HG03060 (cell line): ENCODE measurements around the gene UVRAG.
"Not testable (repeated sequence)": the region's sequence is repeated elsewhere in the genome, so short reads cannot be mapped to it uniquely, and the experiment has no call there.

Source experiments
- ATAC-seq: cut with Tn5 transposase; IDR thresholded peaks from one replicate; pipeline ENCODE4 v1.9.1; 2021; ENCODE audit warnings: low read depth, moderate number of reproducible peaks; ENCODE audit not compliant: unreplicated experiment

UVRAG gene

DNA sequence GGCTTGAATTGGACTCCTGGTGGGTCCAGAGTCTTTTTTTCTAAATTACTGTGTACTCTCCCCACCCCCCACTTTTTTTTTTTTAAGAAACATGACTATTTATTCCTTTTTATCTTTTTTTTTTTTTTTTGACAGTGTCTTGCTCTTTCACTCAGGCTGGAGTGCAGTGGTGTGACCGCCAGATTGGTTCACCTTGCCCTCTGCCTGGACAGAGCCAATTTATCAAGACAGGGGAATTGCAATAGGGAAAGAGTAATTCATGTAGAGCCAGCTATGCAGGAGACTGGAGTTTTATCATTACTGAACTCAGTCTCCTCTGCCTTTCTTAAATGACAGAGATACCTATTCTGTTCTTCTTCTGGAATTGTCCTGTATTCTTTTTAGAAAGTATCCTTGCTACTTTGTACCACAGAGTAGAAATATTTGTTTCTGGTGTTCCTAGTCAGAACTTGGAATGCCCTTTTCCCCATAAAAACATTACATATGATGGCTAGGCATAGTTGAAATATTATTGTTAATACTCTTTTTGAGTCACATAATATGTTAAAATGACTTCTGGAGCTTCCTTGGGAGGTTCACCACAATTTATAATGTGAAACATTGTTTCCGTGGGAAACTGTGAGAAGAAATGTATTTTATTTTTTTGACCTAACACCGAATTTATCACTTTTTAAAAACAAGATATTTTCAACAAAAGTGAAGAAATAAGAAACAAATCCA lies 95.6 kb downstream of the UVRAG start:
- no peak for ATAC-seq

DNA sequence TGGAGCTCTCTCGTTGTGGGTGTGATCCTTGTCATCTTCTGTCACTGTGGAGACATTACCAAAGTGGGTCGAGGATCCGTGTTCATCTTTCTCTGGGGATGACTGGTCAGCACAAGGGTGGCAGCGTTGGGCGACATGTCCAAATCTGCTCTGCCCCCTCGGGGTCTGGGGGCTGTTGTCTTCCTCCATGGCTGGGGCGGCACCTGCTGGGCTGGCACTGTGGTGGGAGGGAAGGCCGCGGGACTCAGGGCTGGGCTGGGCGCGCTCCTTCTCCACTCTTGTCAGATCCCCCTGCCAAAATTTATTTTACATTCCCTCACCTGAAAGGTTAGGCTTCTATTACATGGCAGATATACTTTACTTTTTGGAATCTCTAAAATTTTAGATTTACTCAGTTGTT lies 96.4 kb downstream of the UVRAG start:
- no peak for ATAC-seq

GRCh38 chr11:75913984-75914383 lies 99.0 kb downstream of the UVRAG start:
- no peak for ATAC-seq

- ATAC-seq: no peak
Observed at GRCh38 chr11:75916882-75917281, 101.9 kb downstream of the UVRAG start.

- ATAC-seq: no peak
Observed at GRCh38 chr11:75918331-75918730, 103.3 kb downstream of the UVRAG start.

- ATAC-seq: no peak
Observed at GRCh38 chr11:75919525-75919924, 104.5 kb downstream of the UVRAG start.

DNA sequence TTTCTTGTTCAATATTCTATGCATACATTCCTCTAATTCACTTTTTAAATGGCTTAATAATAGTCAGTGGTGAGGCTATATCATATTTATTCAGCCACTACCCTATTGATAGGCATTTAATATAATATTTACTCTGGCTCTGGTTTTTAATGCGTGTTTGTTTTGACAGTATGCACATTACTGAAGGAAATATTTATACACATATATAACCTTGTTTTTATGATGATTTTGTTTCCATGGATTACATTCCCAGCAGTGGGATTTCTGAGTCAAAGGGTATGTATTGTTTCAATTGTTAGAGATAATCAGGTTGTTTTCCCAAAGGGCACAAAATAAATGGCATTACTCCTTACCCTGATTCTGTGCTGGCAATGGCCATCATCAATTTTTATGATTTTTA lies 105.8 kb downstream of the UVRAG start:
- no peak for ATAC-seq

- ATAC-seq: no peak
Observed at GRCh38 chr11:75921808-75922207, 106.8 kb downstream of the UVRAG start.

DNA sequence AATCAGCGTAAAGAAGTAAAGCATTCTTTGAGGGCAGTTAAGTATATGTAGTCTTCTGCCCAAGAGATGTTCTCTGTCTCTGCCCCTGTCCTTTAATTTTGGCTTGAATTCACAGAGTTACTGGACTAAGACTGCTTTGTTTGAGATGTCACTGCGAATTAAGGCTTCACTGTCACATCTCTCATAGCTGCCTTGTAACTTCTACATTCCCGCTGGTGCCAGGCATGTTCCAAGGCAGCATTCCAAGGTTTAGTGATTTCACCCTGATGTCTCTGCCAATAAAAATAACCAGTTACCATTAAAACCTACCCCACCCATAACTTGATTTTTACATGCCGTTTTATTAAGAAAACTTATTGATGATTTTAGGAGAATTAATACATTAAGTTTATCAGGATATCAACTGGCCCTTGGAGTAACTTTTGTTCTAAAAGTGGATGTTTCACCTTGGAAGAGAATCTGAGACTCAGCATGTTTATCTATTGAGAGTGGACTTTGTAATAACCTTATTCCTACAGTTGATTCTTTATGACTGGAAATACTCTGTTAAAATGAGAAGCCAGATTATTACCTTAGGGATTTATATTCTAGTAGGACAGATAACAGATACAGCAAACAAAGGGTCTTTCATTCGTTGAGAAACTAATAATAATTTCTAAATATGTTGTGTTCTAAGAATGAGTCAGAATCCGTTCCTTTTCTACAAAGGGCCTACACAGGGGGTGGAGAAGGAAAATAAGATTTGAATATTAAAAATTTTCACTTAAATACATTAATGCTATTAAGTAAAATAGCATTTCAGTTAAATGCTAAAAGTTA lies 110.2 kb downstream of the UVRAG start:
- no peak for ATAC-seq

DNA sequence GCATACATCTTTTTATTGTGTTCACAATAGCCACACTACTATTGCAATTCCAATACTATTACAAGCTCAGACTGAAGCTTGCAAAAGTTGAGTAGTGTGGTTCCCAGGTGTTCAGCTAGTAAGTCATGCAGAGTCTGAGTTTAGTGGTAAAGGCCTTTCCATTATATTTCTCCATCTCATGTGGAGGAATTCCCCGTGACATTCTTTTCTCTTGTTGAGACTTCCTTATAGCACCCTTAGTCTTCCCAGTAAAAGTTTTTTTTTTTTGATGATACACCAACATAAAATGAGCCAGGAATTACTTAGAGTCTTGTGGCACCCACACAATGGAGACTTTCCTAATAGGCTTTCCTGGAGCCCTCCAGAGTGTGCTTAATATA lies 110.8 kb downstream of the UVRAG start:
- ATAC-seq: no peak

GRCh38 chr11:75929706-75930105 lies 114.7 kb downstream of the UVRAG start:
- ATAC-seq: no peak

DNA sequence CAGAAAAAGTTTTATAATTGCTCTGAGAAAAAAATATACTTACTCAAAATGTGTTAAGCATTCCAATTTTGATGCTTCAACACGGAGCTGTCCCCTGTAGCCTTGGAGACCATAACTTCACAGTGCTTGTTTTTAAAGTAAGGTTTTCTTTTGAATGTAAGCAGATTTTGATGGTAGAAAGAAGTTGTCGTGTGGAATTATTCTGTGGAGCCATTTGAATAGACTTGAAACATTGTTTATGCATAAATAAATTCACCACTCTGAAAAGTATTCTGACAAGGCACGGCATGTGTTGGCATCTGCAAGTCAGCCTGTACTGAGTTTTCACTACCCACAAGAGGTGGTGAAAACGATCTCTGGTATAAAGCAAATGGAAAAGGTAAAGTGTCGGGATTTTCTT lies 115.5 kb downstream of the UVRAG start:
- ATAC-seq: no peak

GRCh38 chr11:75931124-75931523 lies 116.1 kb downstream of the UVRAG start:
- ATAC-seq: no peak

DNA sequence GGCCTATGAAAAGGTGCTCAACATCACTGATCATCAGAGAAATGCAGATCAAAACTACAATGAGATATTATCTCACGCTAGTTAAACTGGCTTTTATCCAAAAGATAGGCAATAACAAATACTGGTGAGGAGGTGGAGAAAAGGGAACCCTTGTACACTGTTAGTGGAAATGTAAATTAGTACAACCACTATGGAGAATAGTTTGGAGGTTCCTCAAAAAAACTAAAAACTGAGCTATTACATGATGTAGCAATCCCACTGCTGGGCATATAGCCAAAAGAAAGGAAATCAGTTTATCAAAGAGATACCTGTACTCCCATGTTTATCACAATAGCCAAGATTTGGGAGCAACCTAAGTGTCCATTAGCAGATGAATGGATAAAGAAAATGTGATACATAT lies 118.7 kb downstream of the UVRAG start:
- not testable (repeated sequence) for ATAC-seq

- ATAC-seq: no peak
Observed at GRCh38 chr11:75934851-75935250, 119.8 kb downstream of the UVRAG start.

DNA sequence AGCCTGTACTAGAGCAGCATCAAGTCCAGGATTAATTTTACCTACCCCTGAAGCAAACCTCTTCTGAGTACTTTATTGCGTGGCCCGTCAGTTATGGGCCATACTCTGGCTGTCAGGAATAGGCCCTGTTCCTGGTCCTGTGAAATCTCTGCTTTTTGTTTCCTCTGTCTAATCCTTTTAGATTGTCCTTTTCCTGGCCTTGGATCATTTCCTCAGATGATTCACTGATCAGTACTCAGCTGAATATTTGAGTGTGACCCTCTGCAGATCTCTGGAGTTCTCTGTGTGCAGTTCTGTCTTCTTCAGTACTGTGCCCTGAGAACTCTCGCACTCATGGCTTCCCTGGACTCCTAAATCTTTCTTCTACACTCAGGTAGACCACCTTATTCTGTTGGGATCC lies 123.5 kb downstream of the UVRAG start:
- no peak for ATAC-seq

- no peak for ATAC-seq
Observed at GRCh38 chr11:75939516-75939915, 124.5 kb downstream of the UVRAG start.

GRCh38 chr11:75939992-75940391 lies 125.0 kb downstream of the UVRAG start:
- ATAC-seq: no peak

GRCh38 chr11:75940911-75941310 lies 125.9 kb downstream of the UVRAG start:
- ATAC-seq: no peak

- ATAC-seq: no peak
Observed at GRCh38 chr11:75944515-75944914, 129.5 kb downstream of the UVRAG start.

DNA sequence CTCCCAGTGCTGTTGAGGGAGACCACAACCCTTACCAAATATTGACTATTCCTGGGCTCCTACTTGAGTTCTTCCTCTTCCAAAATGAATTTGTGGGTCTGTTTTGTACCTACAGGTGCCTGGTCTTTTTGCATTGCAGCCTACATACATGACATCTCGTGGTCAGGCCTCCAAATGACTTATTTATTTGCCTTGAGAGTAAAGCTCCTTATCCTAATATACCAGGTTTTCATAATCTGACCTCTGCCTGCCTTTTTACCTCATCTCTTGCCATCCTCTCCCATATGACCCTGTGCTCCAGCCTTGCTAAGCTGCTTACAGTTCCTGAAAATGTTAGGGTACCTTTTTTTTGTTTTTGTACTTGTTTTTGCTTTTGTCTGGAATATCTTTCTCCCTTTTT lies 130.4 kb downstream of the UVRAG start:
- ATAC-seq: no peak

DNA sequence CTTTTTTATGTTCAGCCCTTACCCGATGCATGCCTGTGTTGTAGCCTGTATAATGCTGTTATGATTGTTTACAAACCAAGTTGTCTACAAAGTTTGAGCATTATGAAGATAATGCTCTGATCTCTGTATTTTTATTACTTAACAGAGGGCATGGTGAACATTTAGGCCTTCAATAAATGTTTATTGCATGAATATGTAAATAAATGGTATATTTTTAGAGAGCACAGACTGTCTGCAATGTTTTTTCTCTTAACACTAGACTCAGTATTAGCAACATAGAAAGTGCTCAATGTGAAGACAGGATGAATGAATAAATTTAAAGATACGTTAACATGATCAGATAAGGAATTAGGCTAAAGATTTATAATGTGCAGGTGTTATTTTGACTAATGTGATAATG lies 130.9 kb downstream of the UVRAG start:
- no peak for ATAC-seq
